Measurements from ENCODE around the gene TSGA10IP.

Gene TSGA10IP

DNA sequence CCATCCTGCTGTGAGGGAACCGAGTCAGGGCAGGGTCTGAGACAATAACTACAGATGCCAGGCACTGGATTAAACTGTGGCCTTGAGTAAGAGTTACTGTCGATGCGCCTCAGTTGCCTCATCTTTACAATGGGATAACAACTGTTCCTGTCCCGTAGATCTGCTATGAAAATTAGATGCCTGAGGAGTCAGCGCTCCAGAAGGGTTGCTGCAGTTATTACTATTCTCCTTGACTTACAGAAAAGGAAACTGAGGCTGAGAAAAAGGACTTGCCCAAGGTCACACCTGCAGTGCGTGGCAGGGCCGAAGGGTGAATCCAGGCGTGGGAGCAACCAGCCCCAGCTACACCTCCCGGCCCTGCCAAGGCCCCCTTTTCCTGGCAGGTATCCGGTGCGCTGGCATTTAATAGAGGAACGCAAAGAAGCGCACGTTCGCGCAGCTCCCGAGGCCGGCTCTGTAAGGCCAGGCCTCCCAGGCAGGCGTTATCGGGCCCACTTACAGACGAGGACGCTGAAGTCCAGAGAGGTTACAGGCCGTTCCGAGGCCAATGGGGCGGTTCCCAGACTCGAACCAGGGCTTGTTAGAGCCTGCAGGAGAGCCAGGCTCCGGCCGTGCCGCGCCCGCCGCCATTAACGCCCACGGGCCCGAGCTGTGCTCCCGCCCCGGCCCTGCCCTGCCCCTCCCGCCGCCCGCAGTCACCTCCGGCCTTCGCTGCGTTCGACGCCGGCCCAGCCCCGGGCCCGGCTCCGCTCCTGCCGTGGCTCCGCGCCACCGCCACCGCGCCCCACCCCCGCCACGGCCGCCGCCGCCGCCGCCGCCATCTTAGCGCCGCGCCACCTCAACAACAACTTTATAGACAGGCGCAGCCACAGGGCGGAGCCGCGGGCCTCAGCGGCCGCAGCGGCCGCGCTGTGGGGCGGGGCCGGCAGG, 26.8 kb upstream of the TSGA10IP start, which contains the start of gene C11orf68:
TSS of gene C11orf68 (minus strand) at position 852 of the 930 bp plus-strand sequence. CDS start at position 821, 31 bp downstream.
- peak; percentile 26 for DNase-seq

DNA sequence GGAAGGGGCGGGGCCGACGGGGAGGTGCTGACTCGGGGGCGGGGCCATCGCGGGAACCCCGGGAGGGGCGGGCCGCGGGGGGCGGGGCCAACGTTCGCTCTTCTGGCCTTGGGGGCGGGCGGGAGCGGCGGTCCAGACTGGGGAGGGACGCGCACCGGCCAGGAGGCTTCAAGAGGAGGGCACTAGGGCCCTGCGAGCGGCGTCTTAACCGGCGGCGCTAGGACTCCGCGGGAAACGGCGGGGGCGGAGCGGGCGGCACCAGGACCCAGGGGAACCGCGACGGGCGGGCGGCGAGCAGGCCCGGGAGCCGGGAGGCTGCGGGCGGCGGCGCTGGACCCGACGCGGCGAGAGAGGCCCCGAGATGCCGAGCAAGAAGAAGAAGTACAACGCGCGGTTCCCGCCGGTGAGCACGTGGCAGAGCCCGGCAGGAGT, 26.1 kb upstream of the TSGA10IP start, which contains the start of gene DRAP1:
TSS of gene DRAP1 (plus strand) at position 286 of the 432 bp plus-strand sequence. CDS start at position 362, 76 bp downstream.
- DNase-seq = peak; percentile 97

- DNase-seq = peak; percentile 43
These were observed 25.5 kb upstream of the TSGA10IP start for GRCh38 chr11:65919573-65920371.

DNA sequence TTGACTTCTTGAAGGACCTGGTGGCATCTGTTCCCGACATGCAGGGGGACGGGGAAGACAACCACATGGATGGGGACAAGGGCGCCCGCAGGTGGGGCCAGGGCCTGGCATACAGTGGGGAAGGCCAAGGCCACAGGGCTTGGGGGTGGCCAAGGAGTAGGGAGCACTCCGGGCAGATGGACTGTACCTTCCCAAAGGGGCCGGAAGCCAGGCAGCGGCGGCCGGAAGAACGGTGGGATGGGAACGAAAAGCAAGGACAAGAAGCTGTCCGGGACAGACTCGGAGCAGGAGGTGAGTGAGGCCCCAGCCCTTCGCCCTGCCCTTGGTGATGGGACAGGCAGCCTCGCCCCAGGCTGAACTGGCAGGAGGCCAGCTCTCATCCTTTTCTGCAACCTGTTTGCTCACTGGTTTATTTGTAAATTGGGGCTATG, 24.9 kb upstream of the TSGA10IP start:
- no peak for DNase-seq

DNA sequence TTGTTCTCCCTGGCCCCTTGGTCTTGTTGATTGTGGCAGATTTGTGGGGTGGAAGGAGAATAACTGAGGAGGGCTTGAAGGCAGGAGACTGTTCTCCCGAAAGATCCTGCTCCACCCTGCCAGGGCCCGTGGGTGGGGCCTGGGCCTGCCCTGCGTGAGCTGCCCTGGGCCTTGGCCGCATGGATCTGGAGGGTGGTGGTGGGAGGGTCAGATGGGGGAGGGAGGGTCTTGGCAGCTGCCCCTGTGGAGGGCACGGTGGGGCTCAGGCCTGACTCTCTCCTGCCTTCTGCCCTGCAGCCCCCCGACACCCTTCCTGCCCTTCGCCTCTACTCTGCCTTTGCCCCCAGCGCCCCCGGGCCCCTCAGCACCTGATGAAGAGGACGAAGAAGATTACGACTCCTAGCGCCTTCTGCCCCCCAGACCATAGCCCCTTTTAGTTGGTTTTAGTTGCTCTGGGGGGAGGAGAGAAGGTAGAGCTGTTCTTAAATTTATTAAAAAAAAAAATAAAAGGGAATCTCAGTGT, 24.2 kb upstream of the TSGA10IP start:
- no peak for DNase-seq

DNA sequence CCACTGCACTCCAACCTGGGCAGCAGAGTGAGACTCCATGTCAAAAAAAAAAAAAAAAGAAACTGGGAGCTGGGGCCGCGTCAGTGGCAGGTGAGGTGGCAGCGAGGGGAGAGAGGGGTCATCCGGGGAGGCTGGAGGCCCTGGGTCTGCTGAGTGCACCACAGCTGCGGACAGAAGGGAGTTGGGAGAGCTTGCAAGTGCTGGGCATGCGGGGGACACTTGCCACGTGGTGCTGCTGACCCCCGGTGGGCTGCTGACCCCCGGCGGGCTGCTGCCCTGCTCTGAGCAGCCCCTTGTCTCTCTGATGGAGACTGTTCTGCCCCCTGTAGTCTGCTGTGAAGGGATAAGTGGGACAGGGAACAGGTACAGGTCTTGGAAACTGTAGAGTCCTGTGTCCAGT, 23.4 kb upstream of the TSGA10IP start:
- DNase-seq = no peak

GRCh38 chr11:65922565-65922964, 22.7 kb upstream of the TSGA10IP start:
- no peak for DNase-seq

DNA sequence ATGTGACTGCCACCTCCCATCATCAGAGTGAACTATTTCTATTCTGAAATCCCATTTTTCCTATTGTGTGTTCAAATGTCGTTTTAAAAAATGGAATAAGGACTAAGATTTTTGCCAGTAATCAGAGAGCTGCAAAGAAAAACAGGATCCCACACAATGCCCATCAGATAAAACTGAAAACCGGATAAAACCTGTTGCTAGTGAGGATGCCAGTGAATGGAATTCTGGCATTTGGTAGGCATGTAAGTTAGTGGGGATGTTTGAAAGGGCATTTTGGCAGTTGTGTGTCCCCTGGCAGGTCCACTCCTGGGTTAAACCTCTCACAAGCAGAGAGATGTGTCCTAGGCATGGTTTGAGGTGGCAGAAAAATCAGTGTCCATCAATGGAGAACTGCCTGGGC, 19.9 kb upstream of the TSGA10IP start:
- DNase-seq = no peak

GRCh38 chr11:65927904-65928397, 17.3 kb upstream of the TSGA10IP start:
- DNase-seq = no peak

- DNase-seq = no peak
These were observed 16.6 kb upstream of the TSGA10IP start for GRCh38 chr11:65928667-65929066.

DNA sequence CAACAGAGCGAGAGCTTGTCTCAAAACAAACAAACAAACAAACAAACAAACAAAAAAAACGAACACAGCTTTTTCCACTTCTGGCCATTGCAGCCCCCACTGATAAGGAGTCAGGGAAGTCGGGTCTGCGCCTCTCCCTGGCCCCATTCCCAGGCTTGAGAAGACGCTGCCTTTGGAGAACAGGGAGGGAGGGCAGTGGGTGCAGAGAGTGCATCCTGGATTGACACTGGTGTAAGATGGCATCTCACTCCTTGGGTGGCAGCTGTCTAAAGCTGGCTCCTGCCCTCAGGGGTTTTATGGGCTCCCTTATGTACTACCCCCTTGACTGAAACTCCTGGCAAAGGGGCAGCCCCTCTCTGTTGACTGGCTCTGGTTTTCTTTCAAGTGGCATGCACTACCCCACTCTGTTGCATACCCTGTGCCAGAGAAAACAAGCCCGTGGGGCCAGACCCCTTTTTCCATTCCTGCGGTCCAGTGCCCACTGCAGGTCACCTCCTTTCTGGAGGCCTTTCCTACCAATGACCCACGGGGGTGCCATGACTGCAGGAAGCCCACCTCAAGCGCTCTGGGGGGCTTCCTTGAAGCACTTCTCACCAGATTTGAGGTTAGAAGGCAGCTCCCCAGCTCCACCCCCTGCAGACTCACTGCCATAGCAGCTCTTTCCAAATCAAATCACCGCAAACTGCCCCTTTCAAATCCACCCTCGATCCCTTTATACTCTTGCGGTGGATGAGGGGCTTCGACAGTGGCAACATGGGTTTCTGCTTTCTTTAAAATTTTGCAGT, 13.3 kb upstream of the TSGA10IP start:
- DNase-seq = no peak

DNA sequence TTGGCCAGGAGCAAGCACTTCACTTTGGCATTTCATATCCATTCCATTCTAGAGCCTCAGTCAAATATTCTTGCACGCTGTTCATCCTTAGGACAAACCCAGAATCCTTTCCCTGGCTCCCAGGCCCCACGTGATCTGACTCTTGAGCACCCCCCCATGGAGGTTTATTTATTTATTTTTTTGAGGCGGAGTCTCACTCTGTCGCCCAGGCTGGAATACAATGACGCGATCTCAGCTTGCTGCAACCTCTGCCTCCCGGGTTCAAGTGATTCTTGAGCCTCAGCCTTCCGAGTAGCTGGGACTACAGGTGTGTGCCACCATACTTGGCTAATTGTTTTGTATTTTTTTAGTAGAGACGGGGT, 12.7 kb upstream of the TSGA10IP start:
- DNase-seq = peak; percentile 10

GRCh38 chr11:65934014-65934413, 11.3 kb upstream of the TSGA10IP start:
- peak; percentile 97 for DNase-seq

DNA sequence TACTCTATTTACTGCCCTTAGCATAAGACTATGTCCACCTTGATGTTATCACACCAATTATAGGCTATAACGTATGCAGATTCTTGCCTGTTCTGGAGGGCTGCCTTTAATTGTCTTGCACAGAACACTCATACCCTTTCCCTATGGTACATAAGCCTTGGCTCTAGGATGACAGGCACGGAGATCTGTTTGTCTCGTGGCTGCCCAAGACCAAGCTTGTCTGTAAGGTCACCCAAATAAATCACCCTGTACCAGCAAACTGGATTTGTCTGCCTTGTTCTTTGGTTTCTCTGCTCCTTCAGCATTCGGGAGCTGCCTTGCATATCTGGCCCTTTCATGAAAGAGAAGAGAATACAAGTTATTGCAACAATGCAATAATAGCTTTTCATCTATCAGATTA, 7.5 kb upstream of the TSGA10IP start:
- DNase-seq = no peak

- no peak for DNase-seq
These were observed 3.5 kb upstream of the TSGA10IP start for GRCh38 chr11:65941720-65942310.

- DNase-seq = no peak
These were observed 2.7 kb upstream of the TSGA10IP start for GRCh38 chr11:65942531-65942930.

DNA sequence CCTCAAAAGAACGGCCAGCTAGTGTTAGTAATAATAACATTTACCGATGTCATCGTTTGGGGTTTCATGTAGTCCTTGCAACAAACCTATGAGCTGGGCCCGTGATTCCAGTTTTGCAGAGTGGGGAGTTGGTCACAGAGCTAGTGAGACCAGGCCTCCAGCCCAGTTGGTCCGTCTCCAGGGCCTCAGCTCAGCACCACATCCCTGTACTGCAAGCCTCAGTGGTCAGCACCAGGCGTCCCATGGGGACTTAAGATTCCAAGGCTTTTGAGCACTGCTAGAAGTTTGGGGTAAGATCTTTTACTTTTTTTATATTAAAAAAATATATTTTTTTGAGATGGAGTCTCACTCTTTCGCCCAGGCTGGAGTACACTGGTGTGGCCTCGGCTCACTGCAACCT, 1.1 kb upstream of the TSGA10IP start:
- DNase-seq = no peak

DNA sequence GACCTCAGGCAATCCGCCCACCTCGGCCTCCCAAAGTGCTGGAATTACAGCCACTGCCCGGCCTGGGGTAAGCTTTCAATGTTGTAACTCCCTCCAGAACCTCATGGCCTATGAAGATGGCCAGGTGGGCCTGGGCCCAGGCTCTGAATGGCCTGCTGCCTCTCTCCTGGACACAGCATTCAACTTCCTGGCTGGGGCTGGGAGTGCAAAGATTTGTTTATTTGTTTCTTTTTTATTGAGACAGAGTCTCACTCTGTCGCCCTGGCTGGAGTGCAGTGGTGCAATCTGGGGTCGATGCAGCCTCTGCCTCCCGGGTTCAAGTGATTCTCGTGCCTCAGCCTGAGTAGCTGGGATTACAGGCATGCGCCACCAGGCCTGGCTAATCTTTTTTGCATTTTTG, 513 bp upstream of the TSGA10IP start:
- DNase-seq = no peak

DNA sequence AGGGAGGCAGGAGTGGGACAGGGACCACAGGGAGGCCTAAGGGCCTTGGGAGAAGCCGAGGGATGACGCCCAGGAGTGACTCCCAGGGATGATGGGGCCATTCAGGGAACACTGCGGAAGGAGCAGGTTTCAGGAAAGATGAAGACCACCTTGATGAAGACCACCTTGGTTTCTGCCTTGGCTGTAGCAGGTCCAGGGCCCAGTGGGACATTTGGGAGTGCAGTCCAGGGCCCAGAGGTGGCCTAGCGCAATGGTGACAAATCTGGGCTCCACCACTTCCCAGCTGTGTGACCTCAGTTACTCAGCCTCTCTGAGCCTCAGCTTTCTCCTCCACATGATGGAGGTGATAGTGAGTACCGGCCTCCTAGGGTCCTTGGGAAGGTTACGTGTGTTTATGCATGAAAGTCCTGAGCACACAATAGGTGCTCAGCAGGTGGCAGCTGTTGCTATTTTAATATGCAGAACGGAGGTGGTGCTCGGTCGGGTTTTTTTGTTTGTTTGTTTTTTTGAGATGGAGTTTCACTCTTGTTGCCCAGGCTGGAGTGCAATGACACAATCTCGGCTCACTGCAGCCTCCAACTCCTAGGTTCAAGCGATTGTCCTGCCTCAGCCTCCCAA, 770 bp downstream of the TSGA10IP start:
- no peak for DNase-seq

- no peak for DNase-seq
These were observed 1.4 kb downstream of the TSGA10IP start for GRCh38 chr11:65946655-65947054.

GRCh38 chr11:65947133-65947532, 1.9 kb downstream of the TSGA10IP start:
- DNase-seq = no peak
